ENCODE data around the gene CCNQ. TPM values are rescaled to one million over a fixed set of nuclear protein-coding genes. Genes with fewer than 3 reads are reported as not detected.

CCNQ gene
- total and polyA plus RNA-seq, 2 of the 8 experiments (the other 6 are each of a cell fraction or from before 2014, with no cell fraction given) = 16.6 to 32.1 TPM

DNA sequence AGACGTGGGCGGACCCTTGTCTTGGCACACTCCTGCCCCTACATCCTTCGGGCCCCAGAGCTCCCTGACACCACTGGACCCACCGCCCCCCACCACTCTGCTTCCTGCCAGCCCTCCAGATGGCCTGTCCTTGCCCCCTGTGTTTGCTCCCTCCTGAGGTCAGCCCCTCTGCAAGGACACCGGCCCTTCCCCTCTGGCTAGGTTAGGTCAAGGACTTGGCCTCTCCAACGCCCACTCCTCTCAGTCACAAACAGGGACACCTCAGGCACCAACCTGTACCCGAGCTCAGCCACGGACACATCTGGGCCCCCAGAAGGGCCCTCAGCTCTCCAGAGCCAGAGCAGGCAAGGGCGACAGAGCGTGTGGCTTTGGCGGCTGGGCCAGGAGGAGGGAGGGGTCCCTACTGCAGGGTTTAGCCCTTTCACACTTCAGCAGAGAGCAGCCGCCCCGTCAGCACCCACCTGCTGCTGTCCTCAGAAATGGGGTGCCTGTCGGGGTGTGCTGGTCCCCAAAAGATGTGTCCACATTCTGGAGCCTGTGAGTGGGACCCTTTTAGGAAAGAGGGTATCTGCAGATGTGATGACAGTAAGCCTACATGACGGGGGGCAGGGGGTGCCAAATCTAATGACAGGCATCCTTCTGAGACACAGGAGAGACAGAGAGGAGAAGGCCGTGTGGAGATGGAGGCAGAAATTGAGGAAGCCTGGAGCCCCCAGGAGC lies 24.5 kb upstream of the CCNQ start:
- WGBS, 2 experiments (ENCODE audit: extremely low coverage in 1 of 2, insufficient coverage in 1 of 2, insufficient read length in 1 of 2, insufficient replicate concordance in 2 of 2, low coverage in 1 of 2, low lambda C conversion rate in 2 of 2, missing lambda C conversion rate in 1 of 2) = 87% methylated on average over 8 of the region's 16 CpGs; no CpG with 5 or more reads in 1 of the 2 experiments
- no peak overlapping the region for H3K4me3 ChIP-seq (ENCODE audit: extremely low read depth in 1 of 4, insufficient read depth in 2 of 4, low read depth in 3 of 4, low read length in 4 of 4)
- no peaks in the 10 kb centered on the region for H3K9me3 ChIP-seq (ENCODE audit: insufficient read depth in 2 of 2, low read depth in 1 of 2, low read length in 1 of 2)
- no peak overlapping the region for H3K27ac ChIP-seq (ENCODE audit: low read depth, low read length)
- ChIA-PET CTCF (ENCODE audit: partially characterized antibody) (interaction anchor here (1.0 to 1.4 kb wide), 6 partner anchors 10 to 45 kb away, joined by 3 to 5 read pairs (median 3); partner anchors contain the start of gene DUSP9), POLR2A (ENCODE audit: partially characterized antibody) (interaction anchor here (1.0 kb wide), 1 partner anchor 26 kb away, joined by 3 read pairs; no protein-coding TSS in a partner anchor)
- no peak overlapping the region for H3K14ac ChIP-seq (ENCODE audit: insufficient read length)
- H3K79me2 ChIP-seq (ENCODE audit: control insufficient read depth in 1 of 2, insufficient read depth in 2 of 2, low read length in 2 of 2) = no peaks in the 10 kb centered on the region
- H3K4me1 ChIP-seq (replicated peaks in 1 of 4; ENCODE audit: control insufficient read depth in 3 of 4, insufficient read depth in 4 of 4, low read length in 3 of 4) = peaks cover 0 to 3% (median 0%) of the 10 kb centered on the region in 4 experiments; a peak in 1 of 7 replicates
- H3K23me2 ChIP-seq (ENCODE audit: low read depth, low read length) = no peaks in the 10 kb centered on the region
- no peaks in the 10 kb centered on the region for H4K20me1 ChIP-seq (replicated peaks in 1 of 2; ENCODE audit: control insufficient read depth in 1 of 2, insufficient read depth in 2 of 2, low read length in 2 of 2)
- no peak overlapping the region for H3K4ac ChIP-seq (replicated peaks; ENCODE audit: insufficient read length, low read depth, low read length)
- no peak overlapping the region for H3K56ac ChIP-seq (replicated peaks; ENCODE audit: insufficient read length, low read depth, low read length)
- TF ChIP-seq BRCA1 (IDR thresholded peaks at IDR 0.05; ENCODE audit: low read depth, low read length) (no peak), RFX5 (IDR thresholded peaks at IDR 0.05; ENCODE audit: borderline replicate concordance, low read depth, low read length) (no peak), JUND (IDR thresholded peaks at IDR 0.05; ENCODE audit: low read length) (no peak), HDAC2 (IDR thresholded peaks at IDR 0.05; ENCODE audit: borderline replicate concordance in 1 of 2, low read depth in 2 of 2, low read length in 2 of 2) (no peak)
- H3K79me1 ChIP-seq (ENCODE audit: low read depth, low read length) = no peaks in the 10 kb centered on the region
- FAIRE-seq (no peak), DNase-seq (ENCODE audit: low read depth in 1 of 2, low spot score in 2 of 2) (no peak)
- H3K27me3 ChIP-seq (replicated peaks in 1 of 4; ENCODE audit: control insufficient read depth in 3 of 4, extremely low read depth in 1 of 4, insufficient read depth in 3 of 4, low read length in 3 of 4) = no peaks in the 10 kb centered on the region
- no peak overlapping the region for H2BK12ac ChIP-seq (ENCODE audit: low read depth, low read length)
- no peak overlapping the region for H2BK20ac ChIP-seq (ENCODE audit: low read length)
- no peaks in the 10 kb centered on the region for H3K36me3 ChIP-seq (ENCODE audit: control insufficient read depth in 2 of 4, insufficient read depth in 4 of 4, low read length in 3 of 4)
- no peak overlapping the region for H2BK120ac ChIP-seq (replicated peaks; ENCODE audit: low read depth, low read length)
- H3K18ac ChIP-seq (ENCODE audit: extremely low read depth, low read length) = no peak overlapping the region
- H2AK5ac ChIP-seq (ENCODE audit: low read depth, low read length) = no peak overlapping the region
- no peak overlapping the region for H3K4me2 ChIP-seq (ENCODE audit: insufficient read depth in 1 of 2, low read depth in 2 of 2, low read length in 2 of 2)
- H3K23ac ChIP-seq (ENCODE audit: insufficient read length) = no peak overlapping the region
- H2AFZ ChIP-seq (ENCODE audit: low read length) = no peak overlapping the region
- H3K9ac ChIP-seq (replicated peaks in 1 of 4; ENCODE audit: extremely low read depth in 1 of 4, low read depth in 3 of 4, low read length in 3 of 4) = no peak overlapping the region
- H4K8ac ChIP-seq (ENCODE audit: extremely low read depth, insufficient read depth, low read length) = no peak overlapping the region
- no peak overlapping the region for H4K91ac ChIP-seq (replicated peaks; ENCODE audit: insufficient read length, low read length)
- no peak overlapping the region for H4K5ac ChIP-seq (ENCODE audit: insufficient read length, low read depth, low read length)
- no peak overlapping the region for H2BK15ac ChIP-seq (ENCODE audit: low read length)
- no peak overlapping the region for H2BK5ac ChIP-seq (ENCODE audit: low read depth, low read length)

Data from H1 (cell line).